K562 (cell line): ENCODE measurements around the gene TTC33. TPM values are rescaled to one million over a fixed set of nuclear protein-coding genes. Genes with fewer than 3 reads are reported as not detected.

Experiments
- ARID1B ChIP-seq: fragments of 450-650 bp; IDR thresholded peaks from 2 replicates; pipeline ENCODE4 v1.6.1; 2016; ENCODE audit warnings: antibody characterized with exemption, mild to moderate bottlenecking, inconsistent platforms
- EGR1 ChIP-seq: fragments of 450-650 bp; conservative IDR thresholded peaks from 2 replicates; pipeline ENCODE4 v1.6.1; 2017; ENCODE audit warnings: mild to moderate bottlenecking
- FOXA1 ChIP-seq: fragments of 450-650 bp; IDR thresholded peaks from 2 replicates; pipeline ENCODE4 v1.6.1; 2016; ENCODE audit warnings: mild to moderate bottlenecking, borderline replicate concordance
- ILF3 ChIP-seq: fragments of 450-650 bp; IDR thresholded peaks from 2 replicates; pipeline ENCODE4 v1.6.1; 2018; ENCODE audit warnings: antibody characterized with exemption, mild to moderate bottlenecking, moderate library complexity, borderline replicate concordance
- NR3C1 ChIP-seq: sonication (generic); formaldehyde crosslinking; IDR thresholded peaks from 2 replicates; pipeline ENCODE4 v1.8.1; 2022; ENCODE audit warnings: missing genetic modification reagents
- NRF1 ChIP-seq, 2 experiments: fragments of 450-650 bp; IDR thresholded peaks in 1 of 2; conservative IDR thresholded peaks in 1 of 2; 2 replicates each; pipeline ENCODE4 v1.6.1; 2014; ENCODE audit warnings: mild to moderate bottlenecking in 2 of 2
- PTTG1 ChIP-seq: fragments of 450-650 bp; IDR thresholded peaks from 2 replicates; pipeline ENCODE4 v1.6.1; 2016; ENCODE audit warnings: low read depth, mild to moderate bottlenecking, missing genetic modification characterization, missing compliant biosample characterization
- RCOR1 ChIP-seq, 2 experiments: IDR thresholded peaks; 2 replicates each; pipeline ENCODE4 v1.6.1; 2012; ENCODE audit warnings: low read depth in 2 of 2, low read length in 2 of 2, borderline replicate concordance in 1 of 2, improper control_type of control experiment in 1 of 2
- SIX5 ChIP-seq, 2 experiments: IDR thresholded peaks; 2 replicates each; pipeline ENCODE4 v1.6.1; 2011; ENCODE audit warnings: low read length in 2 of 2, borderline replicate concordance in 1 of 2, low read depth in 1 of 2, mild to moderate bottlenecking in 1 of 2, moderate library complexity in 1 of 2; ENCODE audit not compliant: insufficient read depth in 1 of 2
- SP1 ChIP-seq: sonication (generic); formaldehyde crosslinking; IDR thresholded peaks from 2 replicates; pipeline ENCODE4 v1.8.1; 2022; ENCODE audit warnings: mild to moderate bottlenecking, missing genetic modification reagents
- SRF ChIP-seq, 2 experiments: fragments of 250-450, 450-650 bp in 1 of 2; sonication (Bioruptor Pico) in 1 of 2; sonication (generic) in 1 of 2; formaldehyde crosslinking; IDR thresholded peaks; 2 replicates each; pipeline versions ENCODE4 v1.5.0 to v1.5.1; 2020 to 2022; ENCODE audit warnings: mild to moderate bottlenecking in 1 of 2, missing genetic modification reagents in 1 of 2
- TSC22D4 ChIP-seq: fragments of 450-650 bp; IDR thresholded peaks from 2 replicates; pipeline ENCODE4 v1.6.1; 2016; ENCODE audit warnings: missing genetic modification characterization, missing biosample characterization, control low read depth
- ZNF133 ChIP-seq: fragments of 250-450 bp; sonication (Bioruptor Pico); IDR thresholded peaks from 2 replicates; pipeline ENCODE4 v1.4.0; 2020; ENCODE audit warnings: mild to moderate bottlenecking
- ZNF184 ChIP-seq: sonication (generic); formaldehyde crosslinking; IDR thresholded peaks from 2 replicates; pipeline ENCODE4 v1.5.0; 2020; ENCODE audit warnings: missing genetic modification reagents
- polyA plus RNA-seq, 8 experiments: library from polyadenylated mRNA; depleted of rRNA in 4 of 8; stranded (reverse) in 5 of 8; unstranded in 3 of 8; fragments of >200 nt; fragmentation: Nextera tagmentation in 2 of 8; fragmentation: Illumina TruSeq in 1 of 8; extraction: Ambion mirVana in 2 of 8; extraction: Trizol in 1 of 8; gene quantifications; 2 replicates each; pipeline versions ENCODE4 v1.2.1 to v1.2.3, GENCODE V29; 2011 to 2014; ENCODE audit warnings: inconsistent platforms in 1 of 8, missing spikeins in 1 of 8
- total RNA-seq, 7 experiments: library from RNA; depleted of rRNA in 6 of 7; stranded (reverse); fragments of >200 nt in 6 of 7; fragmentation: Illumina TruSeq in 2 of 7; extraction: Trizol in 2 of 7; gene quantifications; 2 replicates each; pipeline versions ENCODE4 v1.2.1 to v1.2.3, GENCODE V29; 2011 to 2021; ENCODE audit warnings: low replicate concordance in 1 of 7
- TF ChIP-seq, protein P1 (sequence below): fragments of 250-450 bp; sonication (Bioruptor Pico); IDR thresholded peaks from 2 replicates; pipeline ENCODE4 v1.5.0; 2022; ENCODE audit warnings: mild to moderate bottlenecking
- TF ChIP-seq, protein P2 (sequence below): fragments of 250-450 bp; sonication (Bioruptor Pico); IDR thresholded peaks from 2 replicates; pipeline ENCODE4 v1.8.0; 2021; ENCODE audit warnings: mild to moderate bottlenecking, moderate library complexity
- TF ChIP-seq, protein P3 (sequence below), 3 experiments: fragments of 200-800 bp in 1 of 3; fragments of 250-450 bp in 1 of 3; fragments of 450-650 bp in 1 of 3; sonication (Bioruptor Pico) in 1 of 3; sonication (Bioruptor generic) in 1 of 3; formaldehyde crosslinking in 1 of 3; IDR thresholded peaks; 2 replicates each; pipeline versions ENCODE4 v1.6.1 to v1.8.0; 2016 to 2022; ENCODE audit warnings: mild to moderate bottlenecking in 2 of 3, missing genetic modification characterization in 2 of 3, missing compliant biosample characterization in 1 of 3, moderate library complexity in 1 of 3
- TF ChIP-seq, protein P4 (sequence below): fragments of 450-650 bp; IDR thresholded peaks from 2 replicates; pipeline ENCODE4 v1.6.1; 2018; ENCODE audit warnings: mild to moderate bottlenecking, low read depth; ENCODE audit not compliant: partially characterized antibody

The TTC33 gene
- total and polyA plus RNA-seq, 9 of the 15 experiments (the other 6 are each of a cell fraction or from before 2014, with no cell fraction given) = 11.5 to 24.9 (median 21.1) TPM

DNA sequence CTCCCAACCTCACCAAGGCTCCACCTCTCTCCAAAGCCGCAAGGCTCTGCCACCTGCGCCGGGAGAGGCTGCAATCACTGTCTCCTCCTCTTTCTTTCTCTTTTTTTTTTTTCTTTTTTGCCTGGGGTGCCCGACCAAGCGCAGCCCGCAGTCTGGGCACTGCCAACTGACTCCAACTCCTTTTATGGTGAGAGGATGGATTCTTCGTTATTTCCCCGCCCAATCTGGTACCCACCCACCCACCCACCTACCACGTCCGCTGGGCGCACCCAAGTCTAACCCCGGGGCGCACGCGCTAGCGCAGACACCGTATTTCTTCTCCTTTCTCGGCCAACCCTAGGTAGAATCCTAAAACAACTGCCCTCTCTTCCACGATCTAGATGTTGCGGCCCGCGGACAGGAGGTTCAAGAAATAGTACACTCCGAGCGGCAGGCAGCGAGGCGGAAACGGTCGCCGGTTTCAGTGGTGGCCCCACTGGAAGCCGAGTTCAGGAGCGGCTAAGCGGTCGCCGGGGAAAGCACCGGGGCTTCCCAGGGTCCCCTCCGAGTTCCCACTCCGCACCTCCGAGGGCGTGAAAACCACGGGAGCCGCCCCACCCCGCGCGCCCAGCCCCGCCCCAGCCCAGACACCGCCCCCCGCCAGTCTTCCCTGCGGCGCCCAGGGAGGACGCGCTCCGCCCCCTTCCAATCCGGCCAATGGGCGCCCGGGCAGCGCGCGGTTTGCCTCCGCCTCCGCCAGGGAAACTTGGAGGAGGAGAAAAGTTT, 76.4 kb downstream of the TTC33 start (continued):
- TF ChIP-seq RCOR1 (IDR thresholded peaks at IDR 0.05; ENCODE audit: borderline replicate concordance in 1 of 2, low read depth in 2 of 2, low read length in 2 of 2) (0 out of 4 replicates have a peak, but pooled peaks of 1 of the 2 experiments have one; percentile 5), PTTG1 (tag) (no peak), ZNF133 (CRISPR knock-in tag) (no peak), TSC22D4 (no peak), ZNF184 (CRISPR knock-in tag) (no peak), ILF3 (no peak), SIX5 (IDR thresholded peaks at IDR 0.05; ENCODE audit: borderline replicate concordance in 1 of 2, insufficient read depth in 1 of 2, low read depth in 1 of 2, low read length in 2 of 2) (no peak), NR3C1 (CRISPR knock-in tag) (no peak), ARID1B (no peak), EGR1 (peak; percentile 37; the same call in 1 of the 2 replicates), FOXA1 (no peak), SP1 (CRISPR knock-in tag) (no peak), SRF (CRISPR knock-in tag; IDR thresholded peaks at IDR 0.05) (no peak), NRF1 (conservative IDR thresholded peaks at IDR 0.05 in 1 of 2, IDR thresholded peaks at IDR 0.05 in 1 of 2) (peak in 1 of 2 experiments; percentile 11; a peak in 2 of 4 replicates)
- TF ChIP-seq, protein P1, sequence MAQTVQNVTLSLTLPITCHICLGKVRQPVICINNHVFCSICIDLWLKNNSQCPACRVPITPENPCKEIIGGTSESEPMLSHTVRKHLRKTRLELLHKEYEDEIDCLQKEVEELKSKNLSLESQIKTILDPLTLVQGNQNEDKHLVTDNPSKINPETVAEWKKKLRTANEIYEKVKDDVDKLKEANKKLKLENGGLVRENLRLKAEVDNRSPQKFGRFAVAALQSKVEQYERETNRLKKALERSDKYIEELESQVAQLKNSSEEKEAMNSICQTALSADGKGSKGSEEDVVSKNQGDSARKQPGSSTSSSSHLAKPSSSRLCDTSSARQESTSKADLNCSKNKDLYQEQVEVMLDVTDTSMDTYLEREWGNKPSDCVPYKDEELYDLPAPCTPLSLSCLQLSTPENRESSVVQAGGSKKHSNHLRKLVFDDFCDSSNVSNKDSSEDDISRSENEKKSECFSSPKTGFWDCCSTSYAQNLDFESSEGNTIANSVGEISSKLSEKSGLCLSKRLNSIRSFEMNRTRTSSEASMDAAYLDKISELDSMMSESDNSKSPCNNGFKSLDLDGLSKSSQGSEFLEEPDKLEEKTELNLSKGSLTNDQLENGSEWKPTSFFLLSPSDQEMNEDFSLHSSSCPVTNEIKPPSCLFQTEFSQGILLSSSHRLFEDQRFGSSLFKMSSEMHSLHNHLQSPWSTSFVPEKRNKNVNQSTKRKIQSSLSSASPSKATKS (CRISPR knock-in tag) = no peak
- TF ChIP-seq, protein P2, sequence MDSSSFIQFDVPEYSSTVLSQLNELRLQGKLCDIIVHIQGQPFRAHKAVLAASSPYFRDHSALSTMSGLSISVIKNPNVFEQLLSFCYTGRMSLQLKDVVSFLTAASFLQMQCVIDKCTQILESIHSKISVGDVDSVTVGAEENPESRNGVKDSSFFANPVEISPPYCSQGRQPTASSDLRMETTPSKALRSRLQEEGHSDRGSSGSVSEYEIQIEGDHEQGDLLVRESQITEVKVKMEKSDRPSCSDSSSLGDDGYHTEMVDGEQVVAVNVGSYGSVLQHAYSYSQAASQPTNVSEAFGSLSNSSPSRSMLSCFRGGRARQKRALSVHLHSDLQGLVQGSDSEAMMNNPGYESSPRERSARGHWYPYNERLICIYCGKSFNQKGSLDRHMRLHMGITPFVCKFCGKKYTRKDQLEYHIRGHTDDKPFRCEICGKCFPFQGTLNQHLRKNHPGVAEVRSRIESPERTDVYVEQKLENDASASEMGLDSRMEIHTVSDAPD (CRISPR knock-in tag) = no peak
- TF ChIP-seq, protein P3, sequence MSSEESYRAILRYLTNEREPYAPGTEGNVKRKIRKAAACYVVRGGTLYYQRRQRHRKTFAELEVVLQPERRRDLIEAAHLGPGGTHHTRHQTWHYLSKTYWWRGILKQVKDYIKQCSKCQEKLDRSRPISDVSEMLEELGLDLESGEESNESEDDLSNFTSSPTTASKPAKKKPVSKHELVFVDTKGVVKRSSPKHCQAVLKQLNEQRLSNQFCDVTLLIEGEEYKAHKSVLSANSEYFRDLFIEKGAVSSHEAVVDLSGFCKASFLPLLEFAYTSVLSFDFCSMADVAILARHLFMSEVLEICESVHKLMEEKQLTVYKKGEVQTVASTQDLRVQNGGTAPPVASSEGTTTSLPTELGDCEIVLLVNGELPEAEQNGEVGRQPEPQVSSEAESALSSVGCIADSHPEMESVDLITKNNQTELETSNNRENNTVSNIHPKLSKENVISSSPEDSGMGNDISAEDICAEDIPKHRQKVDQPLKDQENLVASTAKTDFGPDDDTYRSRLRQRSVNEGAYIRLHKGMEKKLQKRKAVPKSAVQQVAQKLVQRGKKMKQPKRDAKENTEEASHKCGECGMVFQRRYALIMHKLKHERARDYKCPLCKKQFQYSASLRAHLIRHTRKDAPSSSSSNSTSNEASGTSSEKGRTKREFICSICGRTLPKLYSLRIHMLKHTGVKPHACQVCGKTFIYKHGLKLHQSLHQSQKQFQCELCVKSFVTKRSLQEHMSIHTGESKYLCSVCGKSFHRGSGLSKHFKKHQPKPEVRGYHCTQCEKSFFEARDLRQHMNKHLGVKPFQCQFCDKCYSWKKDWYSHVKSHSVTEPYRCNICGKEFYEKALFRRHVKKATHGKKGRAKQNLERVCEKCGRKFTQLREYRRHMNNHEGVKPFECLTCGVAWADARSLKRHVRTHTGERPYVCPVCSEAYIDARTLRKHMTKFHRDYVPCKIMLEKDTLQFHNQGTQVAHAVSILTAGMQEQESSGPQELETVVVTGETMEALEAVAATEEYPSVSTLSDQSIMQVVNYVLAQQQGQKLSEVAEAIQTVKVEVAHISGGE (CRISPR knock-in tag; IDR thresholded peaks at IDR 0.05) = no peak
- TF ChIP-seq, protein P4, sequence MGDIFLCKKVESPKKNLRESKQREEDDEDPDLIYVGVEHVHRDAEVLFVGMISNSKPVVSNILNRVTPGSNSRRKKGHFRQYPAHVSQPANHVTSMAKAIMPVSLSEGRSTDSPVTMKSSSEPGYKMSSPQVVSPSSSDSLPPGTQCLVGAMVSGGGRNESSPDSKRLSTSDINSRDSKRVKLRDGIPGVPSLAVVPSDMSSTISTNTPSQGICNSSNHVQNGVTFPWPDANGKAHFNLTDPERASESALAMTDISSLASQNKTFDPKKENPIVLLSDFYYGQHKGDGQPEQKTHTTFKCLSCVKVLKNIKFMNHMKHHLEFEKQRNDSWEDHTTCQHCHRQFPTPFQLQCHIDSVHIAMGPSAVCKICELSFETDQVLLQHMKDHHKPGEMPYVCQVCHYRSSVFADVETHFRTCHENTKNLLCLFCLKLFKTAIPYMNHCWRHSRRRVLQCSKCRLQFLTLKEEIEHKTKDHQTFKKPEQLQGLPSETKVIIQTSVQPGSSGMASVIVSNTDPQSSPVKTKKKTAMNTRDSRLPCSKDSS = no peak
